HEK293T (cell line): ENCODE results near the gene BRD3.

Experiments used
- CTCF ChIA-PET: fragments of 350-600 bp; formaldehyde crosslinking; extraction: SDS; loops from one replicate; lab custom pipeline; 2021; ENCODE audit warnings: antibody characterized with exemption, inconsistent platforms; lab: Yijun Ruan, JAX
- POLR2A ChIA-PET: fragments of 350-600 bp; formaldehyde crosslinking; extraction: SDS; loops from one replicate; lab custom pipeline; 2020; ENCODE audit warnings: antibody characterized with exemption, inconsistent platforms; lab: Yijun Ruan, JAX
- DNase-seq: peaks from one replicate; pipeline ENCODE4 v3.0.0; 2012; ENCODE audit warnings: mixed read lengths; ENCODE audit errors: extremely low spot score
- ARNT ChIP-seq: fragments of 450-650 bp; IDR thresholded peaks from 2 replicates; pipeline ENCODE4 v1.6.1; 2017; ENCODE audit warnings: mild to moderate bottlenecking
- BHLHE40 ChIP-seq: fragments of 450-650 bp; IDR thresholded peaks from 2 replicates; pipeline ENCODE4 v1.6.1; 2016; ENCODE audit warnings: mild to moderate bottlenecking, moderate library complexity, borderline replicate concordance
- CTBP1 ChIP-seq: fragments of 450-650 bp; IDR thresholded peaks from 2 replicates; pipeline ENCODE4 v1.6.1; 2016; ENCODE audit warnings: borderline replicate concordance
- ELF4 ChIP-seq: fragments of 450-650 bp; IDR thresholded peaks from 2 replicates; pipeline ENCODE4 v1.6.1; 2017; ENCODE audit warnings: antibody characterized with exemption
- FOXA1 ChIP-seq: fragments of 450-650 bp; IDR thresholded peaks from 2 replicates; pipeline ENCODE4 v1.6.1; 2016; ENCODE audit warnings: mild to moderate bottlenecking
- FOXK2 ChIP-seq: fragments of 450-650 bp; IDR thresholded peaks from 2 replicates; pipeline ENCODE4 v1.6.1; 2016; ENCODE audit warnings: mild to moderate bottlenecking
- FOXM1 ChIP-seq: fragments of 450-650 bp; IDR thresholded peaks from 2 replicates; pipeline ENCODE4 v1.6.1; 2017; ENCODE audit warnings: mild to moderate bottlenecking, borderline replicate concordance
- HDGF ChIP-seq: fragments of 450-650 bp; IDR thresholded peaks from 2 replicates; pipeline ENCODE4 v1.6.1; 2017; ENCODE audit warnings: antibody characterized with exemption, borderline replicate concordance
- L3MBTL2 ChIP-seq: fragments of 450-650 bp; conservative IDR thresholded peaks from 2 replicates; pipeline ENCODE4 v1.6.1; 2016; ENCODE audit warnings: mild to moderate bottlenecking
- LEF1 ChIP-seq: fragments of 450-650 bp; IDR thresholded peaks from 2 replicates; pipeline ENCODE4 v1.6.1; 2017; ENCODE audit warnings: mild to moderate bottlenecking, borderline replicate concordance
- NFRKB ChIP-seq: fragments of 450-650 bp; IDR thresholded peaks from 2 replicates; pipeline ENCODE4 v1.6.1; 2016; ENCODE audit warnings: mild to moderate bottlenecking, moderate library complexity
- PKNOX1 ChIP-seq: fragments of 450-650 bp; IDR thresholded peaks from 2 replicates; pipeline ENCODE4 v1.6.1; 2016
- SP1 ChIP-seq: fragments of 450-650 bp; IDR thresholded peaks from 2 replicates; pipeline ENCODE4 v1.6.1; 2017
- SUZ12 ChIP-seq: fragments of 450-650 bp; IDR thresholded peaks from 2 replicates; pipeline ENCODE4 v1.6.1; 2016; ENCODE audit warnings: mild to moderate bottlenecking
- TARDBP ChIP-seq: fragments of 450-650 bp; IDR thresholded peaks from 2 replicates; pipeline ENCODE4 v1.6.1; 2016
- ZNF384 ChIP-seq: fragments of 450-650 bp; IDR thresholded peaks from 2 replicates; pipeline ENCODE4 v1.6.1; 2016

The BRD3 gene

GRCh38 chr9:134026581-134026980 lies 41.2 kb downstream of the BRD3 start:
- ChIA-PET POLR2A (interaction anchor here (0.9 kb wide), 1 partner anchor 8 kb away, joined by 3 read pairs; no protein-coding TSS in a partner anchor), CTCF (no interaction called here)
- TF ChIP-seq TARDBP (no peak), SP1 (no peak), CTBP1 (no peak), BHLHE40 (no peak), FOXA1 (no peak), ZNF384 (no peak), NFRKB (no peak), HDGF (no peak), FOXM1 (no peak), SUZ12 (no peak), FOXK2 (no peak), ARNT (no peak), L3MBTL2 (no peak), PKNOX1 (no peak), LEF1 (no peak), ELF4 (no peak)
- DNase-seq, result no peak

DNA sequence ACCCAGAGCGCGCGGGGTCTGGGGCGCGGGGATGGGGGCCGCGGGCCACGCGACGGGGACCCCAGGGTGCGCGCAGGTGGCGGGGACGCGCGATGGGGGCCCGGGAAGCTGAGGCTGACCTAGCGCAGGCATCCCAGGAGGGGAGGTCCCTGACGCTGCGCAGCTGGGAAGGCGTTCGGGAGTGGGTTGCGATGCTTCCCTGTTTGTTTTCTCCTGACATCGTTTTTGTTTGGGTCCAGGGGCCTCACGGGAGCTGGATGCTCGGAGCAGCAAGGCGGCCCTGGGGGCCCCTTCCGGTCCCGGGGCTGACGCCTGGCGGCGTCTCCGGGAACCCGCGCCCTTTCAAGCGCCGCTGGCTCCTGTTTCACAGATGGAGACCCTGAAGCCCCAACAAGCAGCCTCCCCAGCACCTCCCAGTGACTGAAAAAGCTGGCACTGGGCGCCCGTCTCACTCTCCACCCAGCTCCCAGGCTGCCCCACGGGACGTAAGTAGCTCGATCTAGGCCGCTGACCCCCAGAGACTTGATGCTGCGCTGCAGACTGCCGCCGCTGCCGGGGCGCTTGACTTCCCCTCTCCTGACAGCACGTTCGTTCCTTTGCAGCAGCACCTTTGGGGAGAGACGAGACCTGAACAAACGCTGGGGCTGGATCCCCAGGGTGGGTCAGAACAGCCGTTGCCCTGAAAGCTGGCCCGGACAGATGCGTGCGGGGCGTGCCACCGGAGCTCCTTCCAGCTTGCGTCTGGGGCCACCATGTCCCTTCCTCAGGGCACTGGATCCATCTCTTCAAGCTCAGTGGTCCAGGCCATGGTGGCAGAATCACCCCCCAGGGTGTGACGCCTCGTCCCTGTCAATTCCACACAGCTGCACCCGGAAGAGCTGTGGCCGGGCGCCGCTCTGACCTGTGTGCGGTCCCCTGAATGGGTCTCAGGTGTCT lies 42.0 kb downstream of the BRD3 start:
- ChIA-PET CTCF (interaction anchor here (0.7 kb wide), 2 partner anchors 32 to 49 kb away, joined by 4 to 5 read pairs; no protein-coding TSS in a partner anchor), POLR2A (interaction anchor here (0.9 to 1.3 kb wide), 2 partner anchors 8 to 41 kb away, joined by 3 to 4 read pairs; no protein-coding TSS in a partner anchor)
- TF ChIP-seq SP1 (no peak), TARDBP (no peak), FOXM1 (no peak), LEF1 (no peak), FOXA1 (no peak), ELF4 (no peak), BHLHE40 (no peak), CTBP1 (no peak), PKNOX1 (no peak), L3MBTL2 (no peak), ZNF384 (no peak), ARNT (no peak), SUZ12 (no peak), HDGF (no peak)
- DNase-seq, result peak; percentile 41

- ChIA-PET POLR2A (interaction anchor here (1.0 to 1.3 kb wide), 2 partner anchors 27 to 41 kb away, joined by 3 to 4 read pairs; no protein-coding TSS in a partner anchor), CTCF (interaction anchor here (0.7 kb wide), 3 partner anchors 31 to 84 kb away, joined by 3 to 5 read pairs (median 4); no protein-coding TSS in a partner anchor)
- peak; percentile 74 for TF ChIP-seq FOXM1
- TF ChIP-seq PKNOX1, result peak; percentile 65
- no peak for TF ChIP-seq L3MBTL2
- TF ChIP-seq FOXA1, result no peak
- no peak for TF ChIP-seq CTBP1
- TF ChIP-seq BHLHE40, result no peak
- peak; percentile 94 for DNase-seq
Measured at GRCh38 chr9:134024828-134025605, 42.8 kb downstream of the BRD3 start, which contains the start of gene BRD3OS. Gene BRD3OS, plus strand, starts transcription at chr9:134025481. Its CDS starts 1,267 bp downstream, at chr9:134026748.

DNA sequence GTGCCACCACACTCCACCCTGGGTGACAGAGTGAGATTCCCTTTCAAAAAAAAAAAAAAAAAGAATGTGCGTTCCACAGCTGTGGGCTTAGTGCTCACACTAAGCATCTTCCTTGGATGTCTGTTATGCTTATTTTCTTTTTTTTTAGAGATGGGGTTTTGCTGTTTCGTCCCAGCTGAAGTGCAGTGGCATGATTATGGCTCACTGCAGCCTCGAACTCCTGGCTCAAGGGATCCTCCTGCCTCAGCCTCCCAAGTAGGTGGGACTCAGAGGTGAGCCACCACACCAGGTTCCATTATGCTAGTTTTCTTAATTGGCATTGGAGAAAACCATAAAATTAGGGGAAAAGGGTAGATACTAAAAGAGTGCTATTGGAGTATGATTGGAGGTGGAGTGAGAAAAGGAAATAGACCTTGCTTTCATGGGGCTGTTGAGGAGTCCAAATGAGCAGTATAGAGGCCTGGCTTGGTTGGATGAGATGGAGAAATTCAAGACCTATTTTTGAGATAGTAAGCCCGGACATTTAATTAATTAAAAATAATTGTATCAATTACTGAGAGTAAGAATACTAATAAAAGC lies 43.5 kb downstream of the BRD3 start:
- no peak for DNase-seq
- ChIA-PET CTCF (no interaction called here), POLR2A (interaction anchor here (1.0 kb wide), 1 partner anchor 27 kb away, joined by 3 read pairs; no protein-coding TSS in a partner anchor)
- TF ChIP-seq NFRKB (no peak), SUZ12 (no peak), SP1 (no peak)

GRCh38 chr9:134014946-134015345 lies 52.9 kb downstream of the BRD3 start:
- CTCF ChIA-PET, result no interaction called here
- POLR2A ChIA-PET, result no interaction called here
- TF ChIP-seq CTBP1 (no peak), FOXA1 (no peak), BHLHE40 (no peak), L3MBTL2 (no peak), SUZ12 (no peak)
- DNase-seq, result no peak
